H9 (cell line): ENCODE results near the gene C20orf96. TPM values are rescaled to one million over a fixed set of nuclear protein-coding genes. Genes with fewer than 3 reads are reported as not detected.

ENCODE experiments used
- DNase-seq: peaks from one replicate; pipeline ENCODE4 v3.0.0-alpha.2; 2017
- H2AFZ ChIP-seq: one replicate; pipeline ENCODE4 v1.6.1; 2013; ENCODE audit warnings: mild to moderate bottlenecking, low read length, control low read depth, moderate library complexity
- H2AK5ac ChIP-seq: 2 replicates; pipeline ENCODE4 v1.6.1; 2013; ENCODE audit warnings: low read length, control low read depth, mixed read lengths; ENCODE audit not compliant: insufficient read length
- H2BK120ac ChIP-seq: one replicate; pipeline ENCODE4 v1.6.1; 2013; ENCODE audit warnings: low read depth, mild to moderate bottlenecking, low read length, control low read depth, inconsistent platforms; ENCODE audit not compliant: poor library complexity, severe bottlenecking
- H2BK12ac ChIP-seq: 2 replicates; pipeline ENCODE4 v1.6.1; 2013; ENCODE audit warnings: low read length, control low read depth, mixed read lengths, low read depth; ENCODE audit not compliant: insufficient read length
- H2BK15ac ChIP-seq: 2 replicates; pipeline ENCODE4 v1.6.1; 2013; ENCODE audit warnings: low read depth, low read length, control low read depth
- H2BK20ac ChIP-seq: one replicate; pipeline ENCODE4 v1.6.1; 2013; ENCODE audit warnings: low read depth, mild to moderate bottlenecking, low read length, control low read depth, inconsistent platforms; ENCODE audit not compliant: poor library complexity, severe bottlenecking
- H2BK5ac ChIP-seq: 2 replicates; pipeline ENCODE4 v1.6.1; 2013; ENCODE audit warnings: low read length, control low read depth, mixed read lengths; ENCODE audit not compliant: insufficient read length
- H3K14ac ChIP-seq: 2 replicates; pipeline ENCODE4 v1.6.1; 2013; ENCODE audit warnings: low read length, control low read depth; ENCODE audit not compliant: insufficient read depth
- H3K18ac ChIP-seq: 2 replicates; pipeline ENCODE4 v1.6.1; 2013; ENCODE audit warnings: low read depth, mild to moderate bottlenecking, mixed read lengths, low read length, control low read depth; ENCODE audit not compliant: insufficient read length
- H3K23ac ChIP-seq: 2 replicates; pipeline ENCODE4 v1.6.1; 2013; ENCODE audit warnings: low read length, control low read depth, mixed read lengths, low read depth; ENCODE audit not compliant: insufficient read length
- H3K23me2 ChIP-seq: 2 replicates; pipeline ENCODE4 v1.6.1; 2013; ENCODE audit warnings: low read depth, mild to moderate bottlenecking, mixed read lengths, low read length, control low read depth; ENCODE audit not compliant: insufficient read length, poor library complexity, severe bottlenecking
- H3K27ac ChIP-seq: 2 replicates; pipeline ENCODE4 v1.5.1; 2013; ENCODE audit warnings: low read length, control low read depth, mixed read lengths, low read depth; ENCODE audit not compliant: insufficient read length
- H3K27me3 ChIP-seq: 2 replicates; pipeline ENCODE4 v1.6.1; 2013; ENCODE audit warnings: low read length, control low read depth, inconsistent platforms; ENCODE audit not compliant: insufficient read depth
- H3K4ac ChIP-seq: 2 replicates; pipeline ENCODE4 v1.6.1; 2013; ENCODE audit warnings: low read depth, mild to moderate bottlenecking, control low read depth, inconsistent platforms, low read length, moderate library complexity
- H3K4me1 ChIP-seq: 2 replicates; pipeline ENCODE4 v1.6.1; 2013; ENCODE audit warnings: low read length, control low read depth, inconsistent platforms; ENCODE audit not compliant: insufficient read depth
- H3K4me2 ChIP-seq: 2 replicates; pipeline ENCODE4 v1.6.1; 2013; ENCODE audit warnings: low read length, control low read depth, mixed read lengths; ENCODE audit not compliant: insufficient read length, insufficient read depth
- H3K56ac ChIP-seq: 2 replicates; pipeline ENCODE4 v1.6.1; 2013; ENCODE audit warnings: low read depth, mild to moderate bottlenecking, mixed read lengths, low read length, control low read depth; ENCODE audit not compliant: insufficient read length
- H3K79me1 ChIP-seq: 2 replicates; pipeline ENCODE4 v1.6.1; 2013; ENCODE audit warnings: low read depth, mild to moderate bottlenecking, moderate library complexity, low read length, control low read depth, inconsistent platforms; ENCODE audit not compliant: insufficient read depth, poor library complexity, severe bottlenecking
- H3K79me2 ChIP-seq: 2 replicates; pipeline ENCODE4 v1.6.1; 2013; ENCODE audit warnings: low read length, control low read depth, inconsistent platforms; ENCODE audit not compliant: insufficient read depth
- H3K9ac ChIP-seq: 2 replicates; pipeline ENCODE4 v1.6.1; 2013; ENCODE audit warnings: low read length, control low read depth, mixed read lengths; ENCODE audit not compliant: insufficient read length; ENCODE audit errors: extremely low read depth
- H3K9me3 ChIP-seq: one replicate; pipeline ENCODE4 v1.6.1; 2013; ENCODE audit warnings: low read depth, low read length, inconsistent platforms; ENCODE audit not compliant: control insufficient read depth
- H3T11ph ChIP-seq: one replicate; pipeline ENCODE4 v1.6.1; 2013; ENCODE audit warnings: mild to moderate bottlenecking, low read length, control low read depth, inconsistent platforms
- H4K20me1 ChIP-seq: one replicate; pipeline ENCODE4 v1.6.1; 2013; ENCODE audit not compliant: control insufficient read depth, insufficient read length, insufficient read depth
- H4K5ac ChIP-seq: 2 replicates; pipeline ENCODE4 v1.6.1; 2013; ENCODE audit warnings: low read depth, mild to moderate bottlenecking, mixed read lengths, low read length, control low read depth; ENCODE audit not compliant: insufficient read length
- H4K8ac ChIP-seq: replicated peaks from 2 replicates; pipeline ENCODE4 v1.6.1; 2013; ENCODE audit warnings: low read length, control low read depth, mixed read lengths, low read depth; ENCODE audit not compliant: insufficient read length
- H4K91ac ChIP-seq: 2 replicates; pipeline ENCODE4 v1.6.1; 2013; ENCODE audit warnings: low read depth, mild to moderate bottlenecking, moderate library complexity, mixed read lengths, low read length, control low read depth; ENCODE audit not compliant: insufficient read length
- H3K27ac Mint-ChIP-seq, 3 experiments: 2 replicates in 2 of 3; 3 replicates in 1 of 3; pipeline ENCODE4 v1.8.0; 2020 to 2021; ENCODE audit warnings: mixed read lengths in 3 of 3, mild to moderate bottlenecking in 1 of 3, moderate library complexity in 1 of 3
- H3K27me3 Mint-ChIP-seq: 2 replicates; pipeline ENCODE4 v1.8.0; 2021; ENCODE audit warnings: low read depth, mild to moderate bottlenecking, moderate library complexity, mixed read lengths
- H3K36me3 Mint-ChIP-seq, 3 experiments: 2 replicates in 2 of 3; 3 replicates in 1 of 3; pipeline ENCODE4 v1.8.0; 2020 to 2021; ENCODE audit warnings: low read depth in 3 of 3, mixed read lengths in 3 of 3; ENCODE audit not compliant: insufficient read depth in 1 of 3
- H3K4me1 Mint-ChIP-seq, 2 experiments: 2 replicates each; pipeline ENCODE4 v1.8.0; 2020; ENCODE audit warnings: mixed read lengths in 2 of 2
- H3K4me3 Mint-ChIP-seq, 2 experiments: 2 replicates in 1 of 2; 3 replicates in 1 of 2; pipeline ENCODE4 v1.8.0; 2020 to 2021; ENCODE audit warnings: mild to moderate bottlenecking in 2 of 2, mixed read lengths in 2 of 2, moderate library complexity in 1 of 2
- H3K9me3 Mint-ChIP-seq, 2 experiments: 2 replicates in 1 of 2; 3 replicates in 1 of 2; pipeline ENCODE4 v1.8.0; 2020; ENCODE audit warnings: mild to moderate bottlenecking in 2 of 2, mixed read lengths in 2 of 2, moderate library complexity in 1 of 2
- CTCF ChIP-seq: fragments of 200-600 bp; sonication (generic); conservative IDR thresholded peaks from 3 replicates; pipeline ENCODE4 v1.8.0; 2021; ENCODE audit warnings: antibody characterized with exemption, mild to moderate bottlenecking
- total RNA-seq: library from RNA; stranded (reverse); gene quantifications from 2 replicates; pipeline ENCODE4 v1.2.1, GENCODE V29; 2021

Gene C20orf96
- total RNA-seq, 1 experiment from 2014 or later = 14.5 TPM

- H2AFZ ChIP-seq = no peak overlapping the region
- H4K91ac ChIP-seq = no peak overlapping the region
- H3K79me2 ChIP-seq = no peaks in the 10 kb centered on the region
- H3K4me1 ChIP-seq = no peaks in the 10 kb centered on the region
- no peak overlapping the region for H4K5ac ChIP-seq
- H3K4me2 ChIP-seq = no peak overlapping the region
- no peaks in the 10 kb centered on the region for H3K9me3 ChIP-seq
- H3T11ph ChIP-seq = no peak overlapping the region
- H3K27ac ChIP-seq = no peak overlapping the region
- H2BK120ac ChIP-seq = no peak overlapping the region
- no peaks in the 10 kb centered on the region for H4K20me1 ChIP-seq
- H3K27me3 ChIP-seq = no peaks in the 10 kb centered on the region; the same call in 1 of the 2 replicates
- Mint-ChIP-seq H3K27ac (no peak overlapping the region), H3K4me3 (no peak overlapping the region), H3K36me3 (peaks cover 11 to 20% (median 12%) of the 10 kb centered on the region in 3 experiments; a peak in 6 of 7 replicates), H3K27me3 (peaks cover 25% of the 10 kb centered on the region), H3K9me3 (no peaks in the 10 kb centered on the region; a peak in 1 of 5 replicates), H3K4me1 (peaks cover 5 to 6% of the 10 kb centered on the region in 2 experiments)
- no peak overlapping the region for H3K9ac ChIP-seq
- no peak overlapping the region for H2BK5ac ChIP-seq
- no peak overlapping the region for H2BK15ac ChIP-seq
- no peak overlapping the region for H2BK20ac ChIP-seq
- H3K23ac ChIP-seq = no peak overlapping the region
- no peak overlapping the region for H3K18ac ChIP-seq
- H3K4ac ChIP-seq = no peak overlapping the region
- DNase-seq = no peak
- no peak for TF ChIP-seq CTCF
- H4K8ac ChIP-seq = no peak overlapping the region
- no peak overlapping the region for H3K14ac ChIP-seq
- H2BK12ac ChIP-seq = no peak overlapping the region
- H3K56ac ChIP-seq = no peak overlapping the region
- no peaks in the 10 kb centered on the region for H3K79me1 ChIP-seq
- no peaks in the 10 kb centered on the region for H3K23me2 ChIP-seq
- no peak overlapping the region for H2AK5ac ChIP-seq
These were observed 19.0 kb downstream of the C20orf96 start for GRCh38 chr20:271528-271927.
